ENCODE measurements around the gene CC2D2A. TPM values are rescaled to one million over a fixed set of nuclear protein-coding genes. Genes with fewer than 3 reads are reported as not detected.
"Not testable (repeated sequence)": the region's sequence is repeated elsewhere in the genome, so short reads cannot be mapped to it uniquely, and the experiment has no call there.

Gene CC2D2A
- total RNA-seq, 1 experiment from 2014 or later = 3.6 TPM

DNA sequence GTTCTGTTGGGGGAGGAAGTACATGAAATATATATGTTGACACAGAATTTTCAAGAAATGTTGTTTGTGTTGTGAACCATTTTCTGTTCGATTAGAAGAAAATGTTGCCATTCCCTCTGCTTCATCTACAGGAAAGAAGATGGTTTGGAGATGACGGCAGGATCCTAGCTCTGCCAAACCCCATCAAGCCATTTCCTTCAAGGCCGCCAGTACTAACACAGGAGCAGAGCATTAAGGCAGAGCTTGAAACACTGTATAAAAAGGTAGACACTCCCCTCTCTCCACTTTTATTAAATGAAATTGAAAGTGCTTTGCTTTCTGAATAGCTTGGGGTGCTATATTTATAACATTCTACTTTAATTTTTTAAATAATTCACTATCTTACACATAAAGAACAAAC lies 46.8 kb downstream of the CC2D2A start:
- no peak for TF ChIP-seq POLR2AphosphoS5 (IDR thresholded peaks at IDR 0.05; ENCODE audit: low read depth, low read length)
- TF ChIP-seq TCF7L2 (IDR thresholded peaks at IDR 0.05; ENCODE audit: low read depth, low read length) = no peak
- TF ChIP-seq, protein P1, sequence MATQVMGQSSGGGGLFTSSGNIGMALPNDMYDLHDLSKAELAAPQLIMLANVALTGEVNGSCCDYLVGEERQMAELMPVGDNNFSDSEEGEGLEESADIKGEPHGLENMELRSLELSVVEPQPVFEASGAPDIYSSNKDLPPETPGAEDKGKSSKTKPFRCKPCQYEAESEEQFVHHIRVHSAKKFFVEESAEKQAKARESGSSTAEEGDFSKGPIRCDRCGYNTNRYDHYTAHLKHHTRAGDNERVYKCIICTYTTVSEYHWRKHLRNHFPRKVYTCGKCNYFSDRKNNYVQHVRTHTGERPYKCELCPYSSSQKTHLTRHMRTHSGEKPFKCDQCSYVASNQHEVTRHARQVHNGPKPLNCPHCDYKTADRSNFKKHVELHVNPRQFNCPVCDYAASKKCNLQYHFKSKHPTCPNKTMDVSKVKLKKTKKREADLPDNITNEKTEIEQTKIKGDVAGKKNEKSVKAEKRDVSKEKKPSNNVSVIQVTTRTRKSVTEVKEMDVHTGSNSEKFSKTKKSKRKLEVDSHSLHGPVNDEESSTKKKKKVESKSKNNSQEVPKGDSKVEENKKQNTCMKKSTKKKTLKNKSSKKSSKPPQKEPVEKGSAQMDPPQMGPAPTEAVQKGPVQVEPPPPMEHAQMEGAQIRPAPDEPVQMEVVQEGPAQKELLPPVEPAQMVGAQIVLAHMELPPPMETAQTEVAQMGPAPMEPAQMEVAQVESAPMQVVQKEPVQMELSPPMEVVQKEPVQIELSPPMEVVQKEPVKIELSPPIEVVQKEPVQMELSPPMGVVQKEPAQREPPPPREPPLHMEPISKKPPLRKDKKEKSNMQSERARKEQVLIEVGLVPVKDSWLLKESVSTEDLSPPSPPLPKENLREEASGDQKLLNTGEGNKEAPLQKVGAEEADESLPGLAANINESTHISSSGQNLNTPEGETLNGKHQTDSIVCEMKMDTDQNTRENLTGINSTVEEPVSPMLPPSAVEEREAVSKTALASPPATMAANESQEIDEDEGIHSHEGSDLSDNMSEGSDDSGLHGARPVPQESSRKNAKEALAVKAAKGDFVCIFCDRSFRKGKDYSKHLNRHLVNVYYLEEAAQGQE (IDR thresholded peaks at IDR 0.05; ENCODE audit: insufficient read depth in 1 of 2, low read depth in 2 of 2, low read length in 1 of 2) = no peak
- TF ChIP-seq, protein P2, sequence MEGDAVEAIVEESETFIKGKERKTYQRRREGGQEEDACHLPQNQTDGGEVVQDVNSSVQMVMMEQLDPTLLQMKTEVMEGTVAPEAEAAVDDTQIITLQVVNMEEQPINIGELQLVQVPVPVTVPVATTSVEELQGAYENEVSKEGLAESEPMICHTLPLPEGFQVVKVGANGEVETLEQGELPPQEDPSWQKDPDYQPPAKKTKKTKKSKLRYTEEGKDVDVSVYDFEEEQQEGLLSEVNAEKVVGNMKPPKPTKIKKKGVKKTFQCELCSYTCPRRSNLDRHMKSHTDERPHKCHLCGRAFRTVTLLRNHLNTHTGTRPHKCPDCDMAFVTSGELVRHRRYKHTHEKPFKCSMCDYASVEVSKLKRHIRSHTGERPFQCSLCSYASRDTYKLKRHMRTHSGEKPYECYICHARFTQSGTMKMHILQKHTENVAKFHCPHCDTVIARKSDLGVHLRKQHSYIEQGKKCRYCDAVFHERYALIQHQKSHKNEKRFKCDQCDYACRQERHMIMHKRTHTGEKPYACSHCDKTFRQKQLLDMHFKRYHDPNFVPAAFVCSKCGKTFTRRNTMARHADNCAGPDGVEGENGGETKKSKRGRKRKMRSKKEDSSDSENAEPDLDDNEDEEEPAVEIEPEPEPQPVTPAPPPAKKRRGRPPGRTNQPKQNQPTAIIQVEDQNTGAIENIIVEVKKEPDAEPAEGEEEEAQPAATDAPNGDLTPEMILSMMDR (IDR thresholded peaks at IDR 0.05) = no peak
- no peak for TF ChIP-seq SIN3A (IDR thresholded peaks at IDR 0.05; ENCODE audit: borderline replicate concordance, insufficient read depth, low read depth, low read length)
- DNase-seq (ENCODE audit: low read depth, low spot score) = no peak
- BruUV-seq (replicated peaks) = no TSS peak
- Histone ChIP-seq H3K9me3 (ENCODE audit: control insufficient read depth, insufficient read depth, low read depth, low read length) (no peaks in the 10 kb centered on the region), H3K27me3 (ENCODE audit: control insufficient read depth, insufficient read depth, low read length) (no peaks in the 10 kb centered on the region), H3K4me1 (ENCODE audit: control insufficient read depth, insufficient read depth, low read length) (no peaks in the 10 kb centered on the region), H3K4me3 (ENCODE audit: low read depth in 2 of 2, low read length in 2 of 2) (no peak overlapping the region), H3K36me3 (ENCODE audit: control insufficient read depth, insufficient read depth, low read length) (no peaks in the 10 kb centered on the region; the same call in none of the 2 replicates), H3K27ac (ENCODE audit: low read length) (no peak overlapping the region)
- intact Hi-C loops (cut with micrococcal nuclease; ENCODE audit: unreplicated experiment) = no loop called here
- ChIA-PET CTCF (interaction anchor here (0.6 kb wide), 1 partner anchor 133 kb away, joined by 4 read pairs; no protein-coding TSS in a partner anchor), POLR2A (no interaction called here)
- ATAC-seq = no peak
- in situ Hi-C loops (cut with HindIII; ENCODE audit: low pct_unique_long_range_greater_than_20kb, low sequenced_read_pairs) = no loop called here

DNA sequence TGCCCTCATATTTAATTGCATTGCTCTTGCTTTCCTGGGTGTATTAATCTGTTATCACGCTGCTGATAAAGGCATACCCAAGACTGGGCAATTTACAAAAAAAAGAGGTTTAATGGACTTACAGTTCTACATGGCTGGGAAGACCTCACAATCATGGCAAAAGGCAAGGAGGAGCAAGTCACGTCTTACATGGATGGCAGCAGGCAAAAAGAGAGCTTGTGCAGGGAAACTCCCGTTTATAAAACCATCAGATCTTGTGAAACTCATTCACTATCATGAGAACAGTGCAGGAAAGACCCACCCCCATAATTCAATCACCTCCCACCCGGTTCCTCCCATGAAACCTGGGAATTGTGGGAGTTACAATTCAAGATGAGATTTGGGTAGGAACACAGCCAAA lies 48.0 kb downstream of the CC2D2A start:
- BruUV-seq (replicated peaks); DNase-seq (ENCODE audit: low read depth, low spot score); H3K36me3 ChIP-seq (ENCODE audit: control insufficient read depth, insufficient read depth, low read length); POLR2A ChIA-PET; CTCF ChIA-PET; H3K27ac ChIP-seq (ENCODE audit: low read length); H3K4me1 ChIP-seq (ENCODE audit: control insufficient read depth, insufficient read depth, low read length); in situ Hi-C loops (cut with HindIII; ENCODE audit: low pct_unique_long_range_greater_than_20kb, low sequenced_read_pairs); H3K4me3 ChIP-seq (ENCODE audit: low read depth in 2 of 2, low read length in 2 of 2); intact Hi-C loops (cut with micrococcal nuclease; ENCODE audit: unreplicated experiment); H3K9me3 ChIP-seq (ENCODE audit: control insufficient read depth, insufficient read depth, low read depth, low read length); ATAC-seq; H3K27me3 ChIP-seq (ENCODE audit: control insufficient read depth, insufficient read depth, low read length): not testable (repeated sequence)

DNA sequence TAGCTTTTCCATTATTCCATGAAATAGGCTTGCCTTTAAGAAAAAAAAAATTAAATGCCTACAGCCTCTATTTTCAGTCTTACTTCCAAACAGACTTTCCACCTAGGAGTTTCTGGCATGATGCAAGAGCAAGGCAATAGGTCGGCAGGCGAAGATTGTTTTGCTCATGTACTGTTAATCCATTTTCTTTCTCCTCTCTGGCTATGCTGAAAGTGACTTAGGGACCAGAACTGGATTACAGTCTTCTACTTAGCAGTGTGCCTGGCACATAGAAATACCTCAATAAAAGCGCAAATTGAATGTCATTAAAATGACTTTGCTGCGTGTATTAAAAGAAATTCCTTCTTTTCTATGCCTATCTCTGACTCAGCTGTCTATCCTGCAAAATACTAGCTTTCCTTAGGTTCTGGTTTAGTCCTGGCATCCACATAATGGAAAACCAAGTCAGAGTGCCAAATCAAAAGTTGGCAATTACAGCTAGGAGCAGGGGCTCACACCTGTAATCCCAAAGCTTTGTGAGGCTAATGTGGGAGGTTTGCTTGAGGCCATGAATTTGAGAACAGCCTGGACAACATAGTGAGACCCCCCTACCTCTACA lies 51.9 kb downstream of the CC2D2A start:
- H3K4me1 ChIP-seq (ENCODE audit: control insufficient read depth, insufficient read depth, low read length) = no peaks in the 10 kb centered on the region
- intact Hi-C loops (cut with micrococcal nuclease; ENCODE audit: unreplicated experiment) (no loop called here), in situ Hi-C loops (cut with HindIII; ENCODE audit: low pct_unique_long_range_greater_than_20kb, low sequenced_read_pairs) (no loop called here)
- H3K27me3 ChIP-seq (ENCODE audit: control insufficient read depth, insufficient read depth, low read length) = no peaks in the 10 kb centered on the region
- TF ChIP-seq TCF7L2 (IDR thresholded peaks at IDR 0.05; ENCODE audit: low read depth, low read length) = no peak
- TF ChIP-seq SIN3A (IDR thresholded peaks at IDR 0.05; ENCODE audit: borderline replicate concordance, insufficient read depth, low read depth, low read length) = no peak
- no peak for TF ChIP-seq POLR2AphosphoS5 (IDR thresholded peaks at IDR 0.05; ENCODE audit: low read depth, low read length)
- TF ChIP-seq, protein P1 (IDR thresholded peaks at IDR 0.05; ENCODE audit: insufficient read depth in 1 of 2, low read depth in 2 of 2, low read length in 1 of 2) = no peak
- TF ChIP-seq, protein P2 (IDR thresholded peaks at IDR 0.05) = no peak
- no peak overlapping the region for H3K4me3 ChIP-seq (ENCODE audit: low read depth in 2 of 2, low read length in 2 of 2)
- POLR2A ChIA-PET = no interaction called here
- H3K27ac ChIP-seq (ENCODE audit: low read length) = no peak overlapping the region
- no peaks in the 10 kb centered on the region for H3K9me3 ChIP-seq (ENCODE audit: control insufficient read depth, insufficient read depth, low read depth, low read length)
- DNase-seq (ENCODE audit: low read depth, low spot score) (no peak), ATAC-seq (no peak)
- CTCF ChIA-PET = no interaction called here
- BruUV-seq (replicated peaks) = no TSS peak
- no peaks in the 10 kb centered on the region for H3K36me3 ChIP-seq (ENCODE audit: control insufficient read depth, insufficient read depth, low read length)

All from Panc1 (cell line).